ENCODE data around the gene CCDC85C.

CCDC85C gene

GRCh38 chr14:99554184-99554583 lies 49.8 kb downstream of the CCDC85C start:
- no peak for TF ChIP-seq CTCF (IDR thresholded peaks at IDR 0.05)
- Histone ChIP-seq H3K36me3 (no peaks in the 10 kb centered on the region), H3K4me3 (no peak overlapping the region), H3K27me3 (no peaks in the 10 kb centered on the region), H3K4me1 (peaks cover 0 to 25% (median 0%) of the 10 kb centered on the region in 4 donors), H3K27ac (no peak overlapping the region), H3K9me3 (no peaks in the 10 kb centered on the region)
- no peak for DNase-seq
- intact Hi-C loops (cut with DNase I; ENCODE audit: low total_unique reads) = no loop called here

GRCh38 chr14:99552572-99553216 lies 51.3 kb downstream of the CCDC85C start:
- peaks cover 0 to 25% (median 0%) of the 10 kb centered on the region in 4 donors for H3K4me1 ChIP-seq
- no peak overlapping the region for H3K4me3 ChIP-seq
- DNase-seq = no peak
- H3K27me3 ChIP-seq = no peaks in the 10 kb centered on the region
- H3K27ac ChIP-seq = no peak overlapping the region
- no peaks in the 10 kb centered on the region for H3K9me3 ChIP-seq
- intact Hi-C loops (cut with DNase I; ENCODE audit: low total_unique reads) = no loop called here
- no peaks in the 10 kb centered on the region for H3K36me3 ChIP-seq
- TF ChIP-seq CTCF (IDR thresholded peaks at IDR 0.05) = no peak

GRCh38 chr14:99552021-99552553 lies 51.9 kb downstream of the CCDC85C start:
- TF ChIP-seq CTCF (IDR thresholded peaks at IDR 0.05) = no peak
- peaks cover 0 to 25% (median 0%) of the 10 kb centered on the region in 4 donors for H3K4me1 ChIP-seq
- H3K36me3 ChIP-seq = no peaks in the 10 kb centered on the region
- H3K9me3 ChIP-seq = no peaks in the 10 kb centered on the region
- H3K27ac ChIP-seq = no peak overlapping the region
- no peak for DNase-seq
- no peak overlapping the region for H3K4me3 ChIP-seq
- intact Hi-C loops (cut with DNase I; ENCODE audit: low total_unique reads) = no loop called here
- no peaks in the 10 kb centered on the region for H3K27me3 ChIP-seq

- peaks cover 0 to 25% (median 0%) of the 10 kb centered on the region in 4 donors for H3K4me1 ChIP-seq
- H3K9me3 ChIP-seq = no peaks in the 10 kb centered on the region
- no peak overlapping the region for H3K4me3 ChIP-seq
- TF ChIP-seq CTCF (IDR thresholded peaks at IDR 0.05) = no peak
- no peak for DNase-seq
- H3K27ac ChIP-seq = no peak overlapping the region
- intact Hi-C loops (cut with DNase I; ENCODE audit: low total_unique reads) = no loop called here
- H3K36me3 ChIP-seq = no peaks in the 10 kb centered on the region
- H3K27me3 ChIP-seq = no peaks in the 10 kb centered on the region
Observed at GRCh38 chr14:99551034-99551922, 52.7 kb downstream of the CCDC85C start.

GRCh38 chr14:99550387-99550992 lies 53.5 kb downstream of the CCDC85C start:
- Histone ChIP-seq H3K27me3 (no peaks in the 10 kb centered on the region), H3K36me3 (no peaks in the 10 kb centered on the region), H3K9me3 (no peaks in the 10 kb centered on the region), H3K4me3 (no peak overlapping the region), H3K4me1 (peaks cover 0 to 25% (median 0%) of the 10 kb centered on the region in 4 donors), H3K27ac (no peak overlapping the region)
- TF ChIP-seq CTCF (IDR thresholded peaks at IDR 0.05) = no peak
- DNase-seq = no peak
- intact Hi-C loops (cut with DNase I; ENCODE audit: low total_unique reads) = no loop called here

All from tibial artery (tissue), 4 donors.